Progenitor cell of endocrine pancreas (in vitro differentiated cells): ENCODE data around the gene SLAMF8. TPM values are rescaled to one million over a fixed set of nuclear protein-coding genes. Genes with fewer than 3 reads are reported as not detected.

Experiments
- DNase-seq: peaks from one replicate; pipeline ENCODE4 v3.0.0; 2021; ENCODE audit warnings: low spot score; ENCODE audit not compliant: unreplicated experiment
- H3K27ac Mint-ChIP-seq: 2 replicates; pipeline ENCODE4 v1.8.0; 2021; ENCODE audit warnings: mild to moderate bottlenecking, moderate library complexity, mixed read lengths
- H3K27me3 Mint-ChIP-seq: 2 replicates; pipeline ENCODE4 v1.8.0; 2021; ENCODE audit warnings: mixed read lengths
- H3K36me3 Mint-ChIP-seq: 2 replicates; pipeline ENCODE4 v1.8.0; 2022; ENCODE audit warnings: mixed read lengths; ENCODE audit not compliant: insufficient read depth
- H3K4me1 Mint-ChIP-seq: 2 replicates; pipeline ENCODE4 v1.8.0; 2021; ENCODE audit warnings: low read depth, mixed read lengths
- H3K4me3 Mint-ChIP-seq: 2 replicates; pipeline ENCODE4 v1.8.0; 2021; ENCODE audit warnings: low read depth, mild to moderate bottlenecking, moderate library complexity, mixed read lengths
- H3K9me3 Mint-ChIP-seq: 2 replicates; pipeline ENCODE4 v1.8.0; 2021; ENCODE audit warnings: low read depth, mixed read lengths
- CTCF ChIP-seq: fragments of 200-600 bp; sonication (generic); IDR thresholded peaks from one replicate; pipeline ENCODE4 v1.5.0; 2021; ENCODE audit warnings: antibody characterized with exemption, mild to moderate bottlenecking; ENCODE audit not compliant: unreplicated experiment
- total RNA-seq: library from RNA; stranded (reverse); gene quantifications from 2 replicates; pipeline ENCODE4 v1.2.1, GENCODE V29; 2021

Gene SLAMF8
- total RNA-seq, 1 donor from 2014 or later, result not detected

- TF ChIP-seq CTCF, result no peak
- DNase-seq, result no peak
- Mint-ChIP-seq H3K9me3 (no peaks in the 10 kb centered on the region), H3K4me1 (peaks cover 12% of the 10 kb centered on the region), H3K27me3 (peaks cover 75% of the 10 kb centered on the region), H3K36me3 (no peaks in the 10 kb centered on the region), H3K4me3 (no peak overlapping the region), H3K27ac (no peak overlapping the region)
Observed at GRCh38 chr1:159831412-159832141, 4.9 kb downstream of the SLAMF8 start.

- no peak for DNase-seq
- Mint-ChIP-seq H3K27me3 (peaks cover 74% of the 10 kb centered on the region), H3K4me3 (no peak overlapping the region), H3K36me3 (no peaks in the 10 kb centered on the region), H3K9me3 (no peaks in the 10 kb centered on the region), H3K4me1 (peaks cover 14% of the 10 kb centered on the region), H3K27ac (no peak overlapping the region)
- TF ChIP-seq CTCF, result no peak
Observed at GRCh38 chr1:159832309-159832708, 5.6 kb downstream of the SLAMF8 start.

GRCh38 chr1:159835356-159835755 lies 8.7 kb downstream of the SLAMF8 start:
- H3K36me3 Mint-ChIP-seq, result no peaks in the 10 kb centered on the region
- no peak overlapping the region for H3K4me3 Mint-ChIP-seq
- H3K4me1 Mint-ChIP-seq, result peaks cover 14% of the 10 kb centered on the region
- DNase-seq, result no peak
- no peak for TF ChIP-seq CTCF
- no peak overlapping the region for H3K27ac Mint-ChIP-seq
- no peaks in the 10 kb centered on the region for H3K9me3 Mint-ChIP-seq
- peaks cover 66% of the 10 kb centered on the region for H3K27me3 Mint-ChIP-seq

GRCh38 chr1:159835862-159836525 lies 9.3 kb downstream of the SLAMF8 start:
- Mint-ChIP-seq H3K27ac (no peak overlapping the region), H3K9me3 (no peaks in the 10 kb centered on the region), H3K4me1 (peaks cover 13% of the 10 kb centered on the region), H3K27me3 (peaks cover 68% of the 10 kb centered on the region), H3K4me3 (no peak overlapping the region), H3K36me3 (no peaks in the 10 kb centered on the region)
- DNase-seq, result no peak
- TF ChIP-seq CTCF, result peak; percentile 41

- Mint-ChIP-seq H3K9me3 (no peaks in the 10 kb centered on the region), H3K4me1 (peaks cover 3% of the 10 kb centered on the region), H3K27ac (no peak overlapping the region), H3K36me3 (no peaks in the 10 kb centered on the region), H3K27me3 (peaks cover 68% of the 10 kb centered on the region), H3K4me3 (no peak overlapping the region)
- DNase-seq, result no peak
- no peak for TF ChIP-seq CTCF
Observed at GRCh38 chr1:159838715-159839114, 12.0 kb downstream of the SLAMF8 start.
